ENCODE results near the gene THSD4. TPM values are rescaled to one million over a fixed set of nuclear protein-coding genes. Genes with fewer than 3 reads are reported as not detected.

Gene THSD4
- total RNA-seq, 1 experiment from 2014 or later, result 36.3 TPM

DNA sequence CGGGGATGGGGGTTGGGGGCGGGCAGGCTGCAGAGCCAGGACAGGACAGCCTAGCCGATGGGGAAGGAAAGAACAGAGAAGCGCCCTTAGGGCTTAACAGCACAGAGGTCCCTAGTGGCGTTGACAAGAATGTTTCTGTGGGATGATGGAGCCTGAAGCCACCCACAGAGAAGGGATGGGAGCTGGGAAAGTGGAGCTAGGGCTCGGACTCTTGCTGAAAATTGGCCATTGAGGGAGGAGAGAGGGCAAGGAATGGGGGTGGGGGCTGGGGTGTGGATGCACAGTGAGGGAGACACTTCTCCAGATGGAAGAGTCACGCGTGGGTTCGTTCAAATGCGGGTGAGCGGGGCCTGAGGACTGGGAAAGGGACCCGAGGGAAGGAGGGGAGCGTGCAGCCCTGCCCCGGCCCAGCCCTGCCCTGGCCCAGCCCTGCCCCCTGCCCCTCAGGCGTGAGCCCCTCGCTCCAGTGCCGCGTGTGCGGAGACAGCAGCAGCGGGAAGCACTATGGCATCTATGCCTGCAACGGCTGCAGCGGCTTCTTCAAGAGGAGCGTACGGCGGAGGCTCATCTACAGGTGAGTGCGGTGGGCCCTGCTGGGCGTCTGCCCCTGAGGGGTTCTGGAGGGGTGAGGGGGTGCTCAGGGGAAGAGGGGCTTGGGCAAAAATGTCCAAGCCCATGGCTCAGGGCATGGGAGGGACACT is 695.9 kb downstream of the THSD4 start:
- Mint-ChIP-seq H3K36me3 (ENCODE audit: insufficient read depth, unreplicated experiment) (no peaks in the 10 kb centered on the region), H3K27ac (ENCODE audit: low read depth, unreplicated experiment) (no peak overlapping the region), H3K27me3 (ENCODE audit: insufficient read depth, unreplicated experiment) (no peaks in the 10 kb centered on the region), H3K4me3 (ENCODE audit: unreplicated experiment) (no peak overlapping the region), H3K9me3 (ENCODE audit: unreplicated experiment) (no peaks in the 10 kb centered on the region), H3K4me1 (ENCODE audit: insufficient read depth, unreplicated experiment) (no peaks in the 10 kb centered on the region)
- CTCF ChIA-PET, result interaction anchor here (2.2 kb wide), 1 partner anchor 10 kb away, joined by 14 read pairs; no protein-coding TSS in a partner anchor
- intact Hi-C loops (cut with micrococcal nuclease), result no loop called here
- POLR2A ChIA-PET, result no interaction called here
- DNase-seq (ENCODE audit: unreplicated experiment), result no peak
- TF ChIP-seq, protein P1, sequence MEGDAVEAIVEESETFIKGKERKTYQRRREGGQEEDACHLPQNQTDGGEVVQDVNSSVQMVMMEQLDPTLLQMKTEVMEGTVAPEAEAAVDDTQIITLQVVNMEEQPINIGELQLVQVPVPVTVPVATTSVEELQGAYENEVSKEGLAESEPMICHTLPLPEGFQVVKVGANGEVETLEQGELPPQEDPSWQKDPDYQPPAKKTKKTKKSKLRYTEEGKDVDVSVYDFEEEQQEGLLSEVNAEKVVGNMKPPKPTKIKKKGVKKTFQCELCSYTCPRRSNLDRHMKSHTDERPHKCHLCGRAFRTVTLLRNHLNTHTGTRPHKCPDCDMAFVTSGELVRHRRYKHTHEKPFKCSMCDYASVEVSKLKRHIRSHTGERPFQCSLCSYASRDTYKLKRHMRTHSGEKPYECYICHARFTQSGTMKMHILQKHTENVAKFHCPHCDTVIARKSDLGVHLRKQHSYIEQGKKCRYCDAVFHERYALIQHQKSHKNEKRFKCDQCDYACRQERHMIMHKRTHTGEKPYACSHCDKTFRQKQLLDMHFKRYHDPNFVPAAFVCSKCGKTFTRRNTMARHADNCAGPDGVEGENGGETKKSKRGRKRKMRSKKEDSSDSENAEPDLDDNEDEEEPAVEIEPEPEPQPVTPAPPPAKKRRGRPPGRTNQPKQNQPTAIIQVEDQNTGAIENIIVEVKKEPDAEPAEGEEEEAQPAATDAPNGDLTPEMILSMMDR (IDR thresholded peaks at IDR 0.05; ENCODE audit: unreplicated experiment), result no peak
- no TSS peak for BruUV-seq (replicated peaks)

DNA sequence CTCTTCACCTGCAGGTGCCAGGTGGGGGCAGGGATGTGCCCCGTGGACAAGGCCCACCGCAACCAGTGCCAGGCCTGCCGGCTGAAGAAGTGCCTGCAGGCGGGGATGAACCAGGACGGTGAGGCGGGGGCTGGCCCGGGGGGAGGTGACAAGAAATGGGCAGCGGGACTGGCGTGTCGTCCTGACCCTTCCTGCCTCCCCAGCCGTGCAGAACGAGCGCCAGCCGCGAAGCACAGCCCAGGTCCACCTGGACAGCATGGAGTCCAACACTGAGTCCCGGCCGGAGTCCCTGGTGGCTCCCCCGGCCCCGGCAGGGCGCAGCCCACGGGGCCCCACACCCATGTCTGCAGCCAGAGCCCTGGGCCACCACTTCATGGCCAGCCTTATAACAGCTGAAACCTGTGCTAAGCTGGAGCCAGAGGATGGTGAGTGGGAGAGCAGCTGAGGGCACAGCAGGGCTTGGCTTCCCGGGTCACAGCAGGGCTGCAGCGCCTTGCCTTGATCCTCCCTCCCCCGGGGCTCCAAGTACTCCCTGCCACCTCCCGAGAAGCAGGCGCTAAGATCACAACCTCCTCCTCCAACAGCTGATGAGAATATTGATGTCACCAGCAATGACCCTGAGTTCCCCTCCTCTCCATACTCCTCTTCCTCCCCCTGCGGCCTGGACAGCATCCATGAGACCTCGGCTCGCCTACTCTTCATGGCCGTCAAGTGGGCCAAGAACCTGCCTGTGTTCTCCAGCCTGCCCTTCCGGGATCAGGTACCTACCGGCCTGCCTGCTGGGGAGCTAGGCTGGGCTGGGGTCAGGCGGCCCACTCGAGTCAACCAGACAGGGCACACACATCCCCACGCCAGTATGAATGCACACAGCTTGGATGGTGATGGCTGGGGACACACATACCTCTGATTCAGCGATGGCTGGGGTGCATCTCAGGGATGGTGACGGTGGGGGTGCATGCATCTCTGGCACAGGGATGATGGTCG is 696.8 kb downstream of the THSD4 start:
- Mint-ChIP-seq H3K27ac (ENCODE audit: low read depth, unreplicated experiment) (no peak overlapping the region), H3K4me3 (ENCODE audit: unreplicated experiment) (no peak overlapping the region), H3K27me3 (ENCODE audit: insufficient read depth, unreplicated experiment) (no peaks in the 10 kb centered on the region), H3K4me1 (ENCODE audit: insufficient read depth, unreplicated experiment) (no peaks in the 10 kb centered on the region), H3K9me3 (ENCODE audit: unreplicated experiment) (no peaks in the 10 kb centered on the region), H3K36me3 (ENCODE audit: insufficient read depth, unreplicated experiment) (no peaks in the 10 kb centered on the region)
- intact Hi-C loops (cut with micrococcal nuclease), result no loop called here
- no TSS peak for BruUV-seq (replicated peaks)
- TF ChIP-seq, protein P1 (IDR thresholded peaks at IDR 0.05; ENCODE audit: unreplicated experiment), result no peak
- ChIA-PET POLR2A (no interaction called here), CTCF (interaction anchor here (0.9 kb wide), 1 partner anchor 11 kb away, joined by 4 read pairs; no protein-coding TSS in a partner anchor)
- DNase-seq (ENCODE audit: unreplicated experiment), result no peak

DNA sequence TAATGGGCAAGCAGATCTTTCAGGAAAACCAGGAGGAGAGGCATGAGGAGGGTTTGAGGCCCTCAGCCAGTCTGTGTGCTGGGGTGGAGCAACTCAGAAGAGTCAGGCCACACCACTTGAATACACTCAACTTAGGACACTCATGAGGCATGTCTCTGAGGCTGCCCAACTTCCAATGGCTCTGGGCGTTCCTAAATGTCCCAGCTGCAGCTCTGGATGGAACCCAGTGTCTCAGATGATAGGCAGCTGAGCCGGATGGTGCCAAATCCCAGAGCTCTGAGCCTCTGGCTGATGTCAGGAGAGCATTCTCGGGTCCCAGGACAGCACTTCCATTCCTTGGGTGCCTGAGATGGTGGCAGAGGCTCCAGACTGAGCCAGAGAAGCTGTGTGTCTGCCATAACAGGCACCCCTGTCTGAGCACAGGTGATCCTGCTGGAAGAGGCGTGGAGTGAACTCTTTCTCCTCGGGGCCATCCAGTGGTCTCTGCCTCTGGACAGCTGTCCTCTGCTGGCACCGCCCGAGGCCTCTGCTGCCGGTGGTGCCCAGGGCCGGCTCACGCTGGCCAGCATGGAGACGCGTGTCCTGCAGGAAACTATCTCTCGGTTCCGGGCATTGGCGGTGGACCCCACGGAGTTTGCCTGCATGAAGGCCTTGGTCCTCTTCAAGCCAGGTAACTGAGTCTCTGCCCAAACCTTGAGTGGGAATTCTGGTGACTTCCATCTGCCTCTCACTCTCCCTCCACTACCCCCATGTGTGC is 697.9 kb downstream of the THSD4 start:
- H3K9me3 Mint-ChIP-seq (ENCODE audit: unreplicated experiment), result no peaks in the 10 kb centered on the region
- H3K36me3 Mint-ChIP-seq (ENCODE audit: insufficient read depth, unreplicated experiment), result peaks cover 2% of the 10 kb centered on the region
- H3K4me3 Mint-ChIP-seq (ENCODE audit: unreplicated experiment), result no peak overlapping the region
- H3K4me1 Mint-ChIP-seq (ENCODE audit: insufficient read depth, unreplicated experiment), result no peaks in the 10 kb centered on the region
- intact Hi-C loops (cut with micrococcal nuclease), result no loop called here
- no peak overlapping the region for H3K27ac Mint-ChIP-seq (ENCODE audit: low read depth, unreplicated experiment)
- TF ChIP-seq, protein P1 (IDR thresholded peaks at IDR 0.05; ENCODE audit: unreplicated experiment), result no peak
- CTCF ChIA-PET, result interaction anchor here (0.9 kb wide), 1 partner anchor 12 kb away, joined by 4 read pairs; no protein-coding TSS in a partner anchor
- POLR2A ChIA-PET, result no interaction called here
- H3K27me3 Mint-ChIP-seq (ENCODE audit: insufficient read depth, unreplicated experiment), result no peaks in the 10 kb centered on the region
- DNase-seq (ENCODE audit: unreplicated experiment), result no peak
- BruUV-seq (replicated peaks), result no TSS peak

Measured in MCF 10A (cell line).